Kidney (tissue), 14 donors: Measurements from ENCODE around the gene PSAPL1. TPM values are rescaled to one million over a fixed set of nuclear protein-coding genes. Genes with fewer than 3 reads are reported as not detected.
A peak's percentile ranks its signal among the peaks of the same experiment; 100 is the strongest.

ENCODE experiments used
- DNase-seq, 5 donors: peaks; one replicate each; pipeline ENCODE4 v3.0.0-alpha.2; 2013 to 2020
- FAIRE-seq: peaks from 2 replicates; lab custom pipeline; 2012; peaks lifted over from hg19 to GRCh38; lab: Jason Lieb, UNC
- H3K27ac ChIP-seq, 2 donors: one replicate each; pipeline ENCODE4 v1.7.0; 2013; ENCODE audit warnings: low read depth in 2 of 2, low read length in 2 of 2, inconsistent platforms in 1 of 2
- H3K27me3 ChIP-seq: one replicate; pipeline ENCODE4 v1.7.1; 2013; ENCODE audit warnings: low read length, inconsistent platforms; ENCODE audit not compliant: control insufficient read depth, insufficient read depth
- H3K36me3 ChIP-seq, 3 donors: one replicate each; pipeline versions ENCODE4 v1.7.0 to v1.7.1; 2013; ENCODE audit warnings: low read length in 3 of 3, control low read depth in 1 of 3, inconsistent platforms in 1 of 3; ENCODE audit not compliant: insufficient read depth in 3 of 3, control insufficient read depth in 2 of 3
- H3K4me1 ChIP-seq, 3 donors: one replicate each; pipeline versions ENCODE4 v1.7.0 to v1.7.1; 2013; ENCODE audit warnings: low read length in 3 of 3, inconsistent platforms in 1 of 3, low read depth in 1 of 3; ENCODE audit not compliant: control insufficient read depth in 2 of 3, insufficient read depth in 2 of 3
- H3K4me3 ChIP-seq, 3 donors: one replicate each; pipeline versions ENCODE4 v1.7.0 to v1.8.1; 2013; ENCODE audit warnings: low read length in 3 of 3, control low read depth in 1 of 3, inconsistent platforms in 1 of 3
- H3K9ac ChIP-seq, 3 donors: one replicate each; pipeline versions ENCODE4 v1.7.0 to v1.7.1; 2013; ENCODE audit warnings: low read length in 3 of 3, control low read depth in 1 of 3, inconsistent platforms in 1 of 3
- H3K9me3 ChIP-seq, 3 donors: one replicate each; pipeline versions ENCODE4 v1.7.0 to v1.7.1; 2013; ENCODE audit warnings: low read length in 3 of 3, control low read depth in 1 of 3, inconsistent platforms in 1 of 3; ENCODE audit not compliant: control insufficient read depth in 2 of 3, insufficient read depth in 1 of 3
- intact Hi-C: fragments of 100-400 bp; cut with DNase I; formaldehyde crosslinking; loops from one replicate; pipeline ENCODE4 v1.11.1; 2022
- polyA plus RNA-seq: library from polyadenylated mRNA; stranded (reverse); fragments of 350-450 nt; fragmentation: Illumina TruSeq; extraction: RNeasy Lipid Tissue Mini Kit (QIAGEN cat#74804); gene quantifications from one replicate; pipeline ENCODE4 v1.2.3, GENCODE V29; 2014; ENCODE audit warnings: low read depth, low replicate concordance; ENCODE audit not compliant: insufficient read depth
- total RNA-seq: library from RNA; stranded (reverse); fragmentation: NEBNext Ultra II Directional; extraction: Animal tissue kit (Norgen Biotek cat#: 25700); gene quantifications from one replicate; pipeline ENCODE4 v1.2.1, GENCODE V29; 2021
- TF ChIP-seq, protein P1 (sequence below): IDR thresholded peaks from 3 replicates; pipeline ENCODE4 v1.5.1; 2012; ENCODE audit warnings: mild to moderate bottlenecking, moderate library complexity, borderline replicate concordance; ENCODE audit not compliant: insufficient read depth; ENCODE audit errors: extremely low read depth
- donor health status: control.
- donor health status: control.
- donor health status: control.
- donor health status: control.
- donor health status: control.
- donor health status: DM: yes; HTN: yes; CAD: no.
- donor health status: Normal renal cell carcinoma (clear cell type).

PSAPL1 gene
- total and polyA plus RNA-seq, 2 donors from 2014 or later = not detected

DNA sequence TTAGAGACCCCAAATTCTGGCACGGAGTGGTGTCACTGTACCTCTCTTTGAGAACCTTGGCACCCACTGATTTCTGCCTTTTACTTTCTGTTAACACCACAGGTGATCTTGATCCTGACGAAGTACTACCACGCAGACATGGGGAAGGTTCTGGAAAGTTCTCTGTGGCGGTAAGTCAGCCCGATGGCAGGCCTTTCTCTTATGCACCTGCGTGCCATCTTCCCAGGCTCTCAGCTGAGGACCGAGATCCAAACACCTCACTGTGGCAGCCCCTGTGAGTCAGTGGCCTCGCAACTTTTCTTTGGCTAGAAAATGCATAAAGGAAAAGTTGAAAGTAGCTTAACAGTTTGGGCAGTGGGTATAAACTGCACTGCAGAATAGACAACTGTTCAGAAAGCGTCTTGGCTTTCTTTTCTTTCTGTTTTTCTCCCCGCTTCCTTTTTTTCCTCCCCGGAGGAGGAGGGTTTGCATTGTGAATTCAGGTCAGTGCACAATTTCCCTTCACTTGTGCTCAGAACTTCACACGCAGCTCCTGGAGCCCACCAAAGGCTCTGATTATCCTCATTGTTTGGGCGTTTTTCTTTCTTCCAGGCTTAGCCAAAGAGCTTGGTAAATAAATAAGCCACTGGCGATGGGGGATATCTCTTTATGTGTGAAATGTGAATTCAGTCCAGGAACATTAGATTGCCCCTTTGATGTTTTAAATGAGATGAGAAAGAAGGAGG is 38.4 kb downstream of the PSAPL1 start:
- no peak overlapping the region for H3K4me3 ChIP-seq
- H3K9ac ChIP-seq = no peak overlapping the region
- H3K36me3 ChIP-seq = no peaks in the 10 kb centered on the region
- DNase-seq (peak in 2 of 5 donors; percentile 2 to 15), FAIRE-seq (no peak)
- H3K4me1 ChIP-seq = no peaks in the 10 kb centered on the region
- TF ChIP-seq, protein P1, sequence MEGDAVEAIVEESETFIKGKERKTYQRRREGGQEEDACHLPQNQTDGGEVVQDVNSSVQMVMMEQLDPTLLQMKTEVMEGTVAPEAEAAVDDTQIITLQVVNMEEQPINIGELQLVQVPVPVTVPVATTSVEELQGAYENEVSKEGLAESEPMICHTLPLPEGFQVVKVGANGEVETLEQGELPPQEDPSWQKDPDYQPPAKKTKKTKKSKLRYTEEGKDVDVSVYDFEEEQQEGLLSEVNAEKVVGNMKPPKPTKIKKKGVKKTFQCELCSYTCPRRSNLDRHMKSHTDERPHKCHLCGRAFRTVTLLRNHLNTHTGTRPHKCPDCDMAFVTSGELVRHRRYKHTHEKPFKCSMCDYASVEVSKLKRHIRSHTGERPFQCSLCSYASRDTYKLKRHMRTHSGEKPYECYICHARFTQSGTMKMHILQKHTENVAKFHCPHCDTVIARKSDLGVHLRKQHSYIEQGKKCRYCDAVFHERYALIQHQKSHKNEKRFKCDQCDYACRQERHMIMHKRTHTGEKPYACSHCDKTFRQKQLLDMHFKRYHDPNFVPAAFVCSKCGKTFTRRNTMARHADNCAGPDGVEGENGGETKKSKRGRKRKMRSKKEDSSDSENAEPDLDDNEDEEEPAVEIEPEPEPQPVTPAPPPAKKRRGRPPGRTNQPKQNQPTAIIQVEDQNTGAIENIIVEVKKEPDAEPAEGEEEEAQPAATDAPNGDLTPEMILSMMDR = no peak
- H3K27ac ChIP-seq = no peak overlapping the region
- no peaks in the 10 kb centered on the region for H3K27me3 ChIP-seq
- H3K9me3 ChIP-seq = no peaks in the 10 kb centered on the region
- intact Hi-C loops = no loop called here

DNA sequence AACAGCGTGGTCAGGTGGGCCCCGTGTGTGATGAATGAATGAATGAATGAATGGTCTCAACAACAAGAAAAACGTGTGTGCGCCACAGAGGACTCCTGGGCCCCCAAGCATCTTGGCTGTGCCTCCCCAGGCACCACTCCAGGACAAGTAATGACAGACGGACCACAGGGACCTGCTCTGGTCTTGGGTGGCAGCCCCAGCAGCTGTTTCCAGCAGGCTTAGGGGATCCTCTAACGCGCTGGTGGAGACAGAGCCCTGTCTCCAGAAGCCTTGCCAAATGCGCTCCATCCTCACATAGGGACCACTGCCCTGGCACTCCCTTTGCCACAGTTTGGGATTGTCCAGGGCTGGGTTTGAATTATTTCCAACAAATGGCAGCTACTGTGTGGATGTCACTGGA is 39.1 kb downstream of the PSAPL1 start:
- Histone ChIP-seq H3K27me3 (no peaks in the 10 kb centered on the region), H3K9me3 (no peaks in the 10 kb centered on the region), H3K9ac (no peak overlapping the region), H3K4me1 (no peaks in the 10 kb centered on the region), H3K27ac (no peak overlapping the region), H3K36me3 (no peaks in the 10 kb centered on the region), H3K4me3 (no peak overlapping the region)
- TF ChIP-seq, protein P1 = no peak
- intact Hi-C loops = no loop called here
- FAIRE-seq (no peak), DNase-seq (peak in 1 of 5 donors; percentile 5)

DNA sequence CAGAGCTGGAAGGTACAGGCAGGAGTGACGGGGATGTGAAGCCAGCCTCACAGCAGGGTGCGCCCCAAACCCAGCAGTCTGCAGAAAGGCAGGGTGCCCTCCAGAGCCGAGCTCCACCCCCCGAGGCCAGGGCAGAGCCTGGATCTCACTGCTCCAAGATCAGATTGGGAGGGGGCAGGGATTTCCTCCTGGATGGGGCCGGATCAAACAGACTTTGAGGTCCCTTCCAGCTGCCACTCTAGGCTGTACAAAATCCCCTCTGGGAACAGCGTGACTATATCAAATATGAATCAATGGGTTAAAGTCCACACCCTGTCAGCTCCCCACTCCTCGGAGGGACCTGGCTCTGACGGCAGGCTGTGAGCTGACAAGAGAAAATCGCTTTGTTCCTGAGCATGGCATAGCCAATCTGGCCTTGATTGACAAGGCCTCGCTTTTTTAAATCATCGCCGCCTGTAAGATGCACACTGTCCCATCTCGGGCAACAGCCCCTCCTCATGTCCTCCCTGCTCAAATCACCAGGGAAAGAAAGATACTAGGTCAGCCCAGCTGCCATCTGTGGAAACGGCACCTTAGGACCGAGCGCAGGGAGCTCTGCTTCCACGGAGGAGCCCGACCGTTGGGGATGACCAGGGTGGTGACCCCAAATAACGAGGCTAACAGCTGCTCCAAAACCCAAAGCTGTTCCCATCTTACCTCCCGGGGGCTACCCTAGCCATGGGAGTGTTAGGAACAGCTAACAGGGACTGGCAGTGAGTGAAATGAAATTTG is 39.9 kb downstream of the PSAPL1 start:
- no peaks in the 10 kb centered on the region for H3K27me3 ChIP-seq
- no peak overlapping the region for H3K27ac ChIP-seq
- TF ChIP-seq, protein P1 = no peak
- no peak overlapping the region for H3K4me3 ChIP-seq
- no peaks in the 10 kb centered on the region for H3K9me3 ChIP-seq
- intact Hi-C loops = no loop called here
- no peak for FAIRE-seq
- H3K4me1 ChIP-seq = no peaks in the 10 kb centered on the region
- DNase-seq = peak in 2 of 5 donors; percentile 8 to 32
- no peak overlapping the region for H3K9ac ChIP-seq
- H3K36me3 ChIP-seq = no peaks in the 10 kb centered on the region
